Tibial artery (tissue), 4 donors: ENCODE measurements around the gene SCRN1.
A peak's percentile ranks its signal among the peaks of the same experiment; 100 is the strongest.

Source experiments
- DNase-seq, 2 donors: peaks; one replicate each; pipeline ENCODE4 v3.0.0-alpha.2; 2019
- H3K27ac ChIP-seq, 2 donors: fragments of 200-600 bp; sonication (generic) in 1 of 2; 1 replicate in 1 of 2; 2 replicates in 1 of 2; pipeline ENCODE4 v1.5.1; 2018 to 2019; ENCODE audit warnings: mild to moderate bottlenecking in 1 of 2
- H3K27me3 ChIP-seq, 2 donors: fragments of 200-600 bp; sonication (generic) in 1 of 2; one replicate each; pipeline versions ENCODE4 v1.5.1 to v1.6.0; 2016 to 2019
- H3K36me3 ChIP-seq, 3 donors: fragments of 200-600 bp; sonication (generic) in 2 of 3; one replicate each; pipeline ENCODE4 v1.5.1; 2016 to 2019; ENCODE audit warnings: mild to moderate bottlenecking in 2 of 3
- H3K4me1 ChIP-seq, 4 donors: fragments of 200-600 bp; sonication (generic) in 2 of 4; 1 replicate in 3 of 4; 2 replicates in 1 of 4; pipeline ENCODE4 v1.5.1; 2016 to 2019
- H3K4me3 ChIP-seq, 2 donors: fragments of 200-600 bp; sonication (generic) in 1 of 2; 1 replicate in 1 of 2; 2 replicates in 1 of 2; pipeline ENCODE4 v1.5.1; 2018 to 2019; ENCODE audit warnings: mild to moderate bottlenecking in 2 of 2
- H3K9me3 ChIP-seq, 3 donors: fragments of 200-600 bp; sonication (generic) in 1 of 3; one replicate each; pipeline ENCODE4 v1.5.1; 2016 to 2019
- CTCF ChIP-seq, 2 experiments: fragments of 200-600 bp in 1 of 2; fragments of 450-650 bp in 1 of 2; IDR thresholded peaks; one replicate each; pipeline ENCODE4 v1.5.1; 2017 to 2019; ENCODE audit warnings: antibody characterized with exemption in 2 of 2, mild to moderate bottlenecking in 1 of 2, moderate library complexity in 1 of 2
- intact Hi-C: fragments of 100-400 bp; cut with DNase I; formaldehyde crosslinking; loops from one replicate; pipeline ENCODE4 v1.15.0; 2023; ENCODE audit warnings: low total_unique reads

SCRN1 gene

GRCh38 chr7:29948587-29948986 lies 41.0 kb downstream of the SCRN1 start:
- Histone ChIP-seq H3K27me3 (no peaks in the 10 kb centered on the region), H3K36me3 (peaks cover 37 to 56% (median 47%) of the 10 kb centered on the region in 3 donors), H3K4me3 (no peak overlapping the region), H3K9me3 (no peaks in the 10 kb centered on the region), H3K27ac (no peak overlapping the region), H3K4me1 (peaks cover 0 to 2% (median 0%) of the 10 kb centered on the region in 4 donors)
- intact Hi-C loops = loop anchor here (5.0 kb wide), 1 partner anchor 114 kb away; no protein-coding TSS in a partner anchor
- DNase-seq = no peak
- TF ChIP-seq CTCF (IDR thresholded peaks at IDR 0.05) = no peak

- DNase-seq = peak in 1 of 2 donors; percentile 33
- peak; percentile 35 to 39 for TF ChIP-seq CTCF (IDR thresholded peaks at IDR 0.05)
- peaks cover 41 to 66% (median 60%) of the 10 kb centered on the region in 3 donors for H3K36me3 ChIP-seq
- intact Hi-C loops = loop anchor here (5.0 kb wide), 1 partner anchor 116 kb away; no protein-coding TSS in a partner anchor
- H3K4me1 ChIP-seq = no peaks in the 10 kb centered on the region
- H3K27me3 ChIP-seq = no peaks in the 10 kb centered on the region
- no peak overlapping the region for H3K4me3 ChIP-seq
- no peak overlapping the region for H3K27ac ChIP-seq
- H3K9me3 ChIP-seq = no peaks in the 10 kb centered on the region
Measured at GRCh38 chr7:29946428-29947186, 43.0 kb downstream of the SCRN1 start.

GRCh38 chr7:29945259-29945809 lies 44.3 kb downstream of the SCRN1 start:
- Histone ChIP-seq H3K4me3 (no peak overlapping the region), H3K9me3 (no peaks in the 10 kb centered on the region), H3K4me1 (no peaks in the 10 kb centered on the region), H3K27me3 (no peaks in the 10 kb centered on the region), H3K36me3 (peaks cover 32 to 66% (median 59%) of the 10 kb centered on the region in 3 donors), H3K27ac (no peak overlapping the region)
- intact Hi-C loops = loop anchor here (5.0 kb wide), 1 partner anchor 117 kb away; no protein-coding TSS in a partner anchor
- DNase-seq = no peak
- TF ChIP-seq CTCF (IDR thresholded peaks at IDR 0.05) = no peak

- Histone ChIP-seq H3K9me3 (no peaks in the 10 kb centered on the region), H3K36me3 (peaks cover 60 to 93% (median 87%) of the 10 kb centered on the region in 3 donors)
Measured at GRCh38 chr7:29940199-29940598, 49.4 kb downstream of the SCRN1 start.

GRCh38 chr7:29937132-29937531 lies 52.5 kb downstream of the SCRN1 start:
- no peak for TF ChIP-seq CTCF (IDR thresholded peaks at IDR 0.05)
- intact Hi-C loops = no loop called here
- peaks cover 48 to 94% (median 70%) of the 10 kb centered on the region in 3 donors for H3K36me3 ChIP-seq

More at GRCh38 chr7:29940199-29940598, 49.4 kb downstream of the SCRN1 start:
- no peaks in the 10 kb centered on the region for H3K27me3 ChIP-seq
- no peak overlapping the region for H3K4me3 ChIP-seq
- H3K27ac ChIP-seq = no peak overlapping the region
- no peaks in the 10 kb centered on the region for H3K4me1 ChIP-seq
- TF ChIP-seq CTCF (IDR thresholded peaks at IDR 0.05) = no peak
- DNase-seq = no peak
- intact Hi-C loops = no loop called here

More at GRCh38 chr7:29937132-29937531, 52.5 kb downstream of the SCRN1 start:
- Histone ChIP-seq H3K9me3 (no peaks in the 10 kb centered on the region), H3K27ac (no peak overlapping the region), H3K27me3 (no peaks in the 10 kb centered on the region), H3K4me1 (no peaks in the 10 kb centered on the region), H3K4me3 (no peak overlapping the region)
- DNase-seq = no peak
